Left renal pelvis (tissue), 4 donors: ENCODE results near the gene ALDH6A1. TPM values are rescaled to one million over a fixed set of nuclear protein-coding genes. Genes with fewer than 3 reads are reported as not detected.

Experiments used
- DNase-seq, 4 donors: peaks; one replicate each; pipeline ENCODE4 v3.0.0-alpha.2; 2013; ENCODE audit warnings: low read depth in 4 of 4, low spot score in 3 of 4
- polyA plus RNA-seq, 4 donors: library from polyadenylated mRNA; unstranded; fragments of 120-200 nt; gene quantifications; one replicate each; pipeline ENCODE4 v1.2.1, GENCODE V29; 2013; ENCODE audit not compliant: insufficient read length in 4 of 4

Gene ALDH6A1
- polyA plus RNA-seq, 4 donors: 24.4 to 119 (median 85.3) TPM

GRCh38 chr14:74062809-74063150, 21.5 kb downstream of the ALDH6A1 start:
- no peak for DNase-seq

GRCh38 chr14:74049876-74050495, 34.3 kb downstream of the ALDH6A1 start:
- no peak for DNase-seq

GRCh38 chr14:74048281-74048680, 36.0 kb downstream of the ALDH6A1 start:
- no peak for DNase-seq

- DNase-seq: no peak
Measured at GRCh38 chr14:74045522-74045921, 38.7 kb downstream of the ALDH6A1 start.

GRCh38 chr14:74042296-74042695, 42.0 kb downstream of the ALDH6A1 start:
- DNase-seq: no peak

- DNase-seq: peak in 3 of 4 donors; percentile 14 to 37 (median 22)
Measured at GRCh38 chr14:74038020-74038859, 46.0 kb downstream of the ALDH6A1 start.

GRCh38 chr14:74035556-74035955, 48.7 kb downstream of the ALDH6A1 start:
- DNase-seq: no peak

- no peak for DNase-seq
Measured at GRCh38 chr14:74034572-74034971, 49.7 kb downstream of the ALDH6A1 start.

- DNase-seq: no peak
Measured at GRCh38 chr14:74029136-74029535, 55.1 kb downstream of the ALDH6A1 start.

GRCh38 chr14:74022346-74022745, 61.9 kb downstream of the ALDH6A1 start:
- no peak for DNase-seq

GRCh38 chr14:74019408-74020137, 64.7 kb downstream of the ALDH6A1 start:
- no peak for DNase-seq

GRCh38 chr14:74018586-74019407, 65.5 kb downstream of the ALDH6A1 start, which contains the start of the genes BBOF1 and ENTPD5:
BBOF1 (plus strand) TSS chr14:74019349; CDS start chr14:74019479, 130 bp downstream.
ENTPD5 (minus strand) TSS chr14:74019288; CDS start chr14:73988102, 31,186 bp downstream.
- peak in 3 of 4 donors; percentile 77 to 79 (median 79) for DNase-seq

- DNase-seq: no peak
Measured at GRCh38 chr14:74018174-74018585, 66.1 kb downstream of the ALDH6A1 start.

- no peak for DNase-seq
Measured at GRCh38 chr14:74015963-74016362, 68.3 kb downstream of the ALDH6A1 start.

- no peak for DNase-seq
Measured at GRCh38 chr14:74015176-74015575, 69.1 kb downstream of the ALDH6A1 start.

GRCh38 chr14:74014299-74014698, 70.0 kb downstream of the ALDH6A1 start:
- no peak for DNase-seq

- no peak for DNase-seq
Measured at GRCh38 chr14:74008843-74009499, 75.3 kb downstream of the ALDH6A1 start.
